Measurements from ENCODE around the gene FGF12.

- TF ChIP-seq POLR2A (IDR thresholded peaks at IDR 0.05): no peak
- no peak for TF ChIP-seq CTCF (IDR thresholded peaks at IDR 0.05)
- TF ChIP-seq POLR2AphosphoS5 (IDR thresholded peaks at IDR 0.05): no peak
These were observed 230.3 kb downstream of the FGF12 start for GRCh38 chr3:192496905-192497587.

All from breast epithelium (tissue), 3 donors.